SIG-M5 (cell line): ENCODE measurements around the gene LMO1.

ENCODE experiments used
- DNase-seq: peaks from one replicate; lab custom pipeline; 2025; lab: John Stamatoyannopoulos, UW

LMO1 gene

DNA sequence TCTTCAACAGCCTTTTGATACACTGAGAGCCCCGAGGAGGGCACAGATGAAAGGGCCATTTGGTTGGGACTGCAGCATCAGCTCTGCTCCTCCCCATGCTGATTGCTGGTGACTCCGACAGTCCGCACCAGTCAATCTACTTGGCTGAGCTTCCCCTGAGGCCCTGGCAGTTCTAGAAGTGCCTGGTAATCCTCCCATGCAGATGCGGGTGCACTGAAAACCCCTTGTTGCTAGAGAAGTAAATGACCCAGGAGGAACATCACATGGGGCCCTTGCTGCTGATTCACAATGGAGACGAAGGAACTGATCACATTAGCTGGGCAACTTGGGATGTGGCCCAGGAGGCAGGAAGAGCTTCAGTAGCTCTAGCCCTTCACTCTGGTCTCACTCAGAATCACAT lies 59.7 kb downstream of the LMO1 start:
- DNase-seq, result no peak

DNA sequence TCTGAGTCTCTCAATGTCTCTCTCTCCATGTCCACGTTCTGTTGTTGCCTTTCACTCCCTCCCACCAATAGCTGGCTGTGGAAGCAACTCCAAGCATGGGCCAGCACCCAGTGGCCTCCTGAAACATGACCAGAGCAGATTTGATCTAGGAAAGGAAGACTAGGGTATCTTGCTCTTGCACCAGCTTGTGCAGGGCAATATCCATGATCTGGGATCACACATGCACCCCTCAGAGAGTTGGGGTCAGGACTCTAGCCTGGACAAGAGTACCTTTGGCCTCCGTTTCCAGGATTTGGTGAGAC lies 60.3 kb downstream of the LMO1 start:
- no peak for DNase-seq

DNA sequence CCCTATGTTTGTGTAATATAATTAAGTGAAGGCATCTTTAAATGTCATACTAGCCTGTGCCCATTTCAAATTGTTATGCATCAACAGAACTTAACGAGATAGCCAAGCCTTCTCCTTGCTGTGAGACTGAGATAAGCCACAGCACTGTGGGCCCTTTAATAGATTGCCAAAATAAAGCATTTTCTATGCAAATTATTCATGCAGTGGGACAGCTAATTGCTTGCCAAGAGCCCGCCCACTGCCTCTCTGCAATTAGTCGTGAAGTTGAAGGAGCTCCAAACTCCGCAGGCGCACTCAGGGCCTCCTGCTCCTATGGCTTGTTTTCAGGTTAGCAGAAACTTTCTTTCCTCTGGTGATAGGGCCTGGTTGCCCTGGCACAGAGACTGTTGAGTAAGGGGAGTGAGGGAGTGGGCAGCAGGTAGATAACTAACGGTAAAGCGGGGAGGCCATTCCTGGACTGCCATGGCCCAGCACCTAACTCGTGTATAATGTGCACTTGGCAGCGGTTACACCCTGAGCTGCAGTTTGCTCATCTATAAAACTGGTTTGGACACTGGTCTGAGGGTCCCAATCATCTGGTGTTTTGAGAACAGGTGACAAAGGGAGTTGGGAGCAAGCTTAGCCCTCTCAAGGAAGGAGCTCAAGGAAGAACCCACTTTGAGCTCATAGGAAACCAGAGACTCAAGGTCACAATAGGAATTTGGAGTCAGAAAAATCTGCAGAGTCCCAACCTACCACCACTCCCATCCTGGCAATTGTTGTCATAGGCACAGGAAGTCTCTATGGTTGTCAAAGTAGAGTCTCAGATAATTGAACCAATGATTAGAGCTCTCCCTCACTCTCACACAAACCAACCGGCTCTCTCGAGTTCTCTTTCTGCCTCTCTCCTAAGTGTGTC lies 60.9 kb downstream of the LMO1 start:
- DNase-seq, result no peak

DNA sequence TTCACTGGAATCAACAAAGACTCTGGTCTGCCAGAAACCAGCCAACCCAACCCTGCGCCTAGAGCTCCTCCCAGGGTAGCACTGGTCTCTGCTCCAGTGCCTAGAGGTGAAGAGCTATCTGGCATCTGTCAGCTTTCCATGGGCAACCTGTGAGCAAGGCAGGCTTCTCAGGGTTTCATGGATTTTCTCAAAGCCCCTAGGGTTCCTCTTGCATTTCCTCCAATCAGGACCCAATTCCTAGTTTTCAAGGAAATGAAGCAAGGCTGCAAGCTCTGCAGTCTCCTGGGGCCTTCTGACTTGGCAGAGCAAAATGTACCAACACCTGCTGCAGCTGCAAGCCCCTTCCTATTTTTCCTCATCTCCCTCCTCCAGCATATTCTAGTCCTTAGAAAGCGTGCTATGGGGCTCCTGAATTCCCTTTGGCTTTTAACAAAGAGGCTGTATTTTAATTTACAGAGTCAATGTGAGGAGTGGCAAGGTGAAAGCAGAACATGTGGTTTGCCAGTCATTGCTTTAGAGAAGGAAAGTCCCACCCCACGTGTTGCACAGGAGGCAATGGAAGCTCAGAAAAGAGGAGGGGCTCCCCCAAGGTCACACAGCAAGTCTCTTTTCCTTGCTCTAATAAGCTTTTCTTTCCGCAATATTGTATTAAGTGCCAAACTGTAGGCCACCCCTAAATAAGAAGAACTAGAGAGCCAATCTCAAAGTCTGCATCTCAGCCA lies 61.9 kb downstream of the LMO1 start:
- DNase-seq, result no peak

DNA sequence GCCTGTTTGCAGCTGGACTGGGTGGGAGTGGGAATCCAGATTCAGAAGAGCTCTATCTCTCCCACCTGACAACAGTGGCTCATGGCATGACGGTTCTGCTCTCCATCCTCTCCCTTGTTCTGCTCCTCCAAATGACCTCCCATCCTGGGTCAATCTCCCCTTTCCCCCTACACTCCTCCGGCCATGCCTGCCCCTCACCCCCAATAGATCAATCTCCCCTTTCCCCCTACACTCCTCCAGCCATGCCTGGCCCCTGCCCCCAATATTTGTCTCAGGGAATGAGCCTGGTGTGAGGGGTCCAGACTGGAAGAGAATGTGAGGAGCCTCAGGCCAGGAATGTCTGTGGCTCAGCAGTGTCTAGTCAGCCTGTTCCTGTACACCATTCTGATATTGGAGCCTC lies 64.0 kb downstream of the LMO1 start:
- DNase-seq, result no peak

DNA sequence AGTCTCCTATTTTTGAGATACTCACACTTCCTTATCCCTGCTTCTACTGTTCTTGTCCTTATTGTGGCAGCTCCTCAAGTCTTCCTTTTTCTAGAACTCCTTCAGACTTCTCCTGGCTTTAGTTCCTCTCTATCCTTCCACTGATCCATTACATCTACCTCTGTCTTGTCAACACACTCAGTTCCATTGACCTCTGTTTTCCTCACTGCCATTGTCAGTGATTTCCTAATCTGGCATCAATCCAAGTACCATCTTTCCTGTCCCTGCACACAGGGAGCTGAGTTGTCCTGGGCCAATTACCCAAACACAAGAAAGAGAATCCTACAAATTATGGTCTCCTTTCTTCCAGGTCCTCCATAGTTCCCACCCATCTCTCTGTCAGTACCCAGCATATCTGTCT lies 66.9 kb downstream of the LMO1 start:
- no peak for DNase-seq

DNA sequence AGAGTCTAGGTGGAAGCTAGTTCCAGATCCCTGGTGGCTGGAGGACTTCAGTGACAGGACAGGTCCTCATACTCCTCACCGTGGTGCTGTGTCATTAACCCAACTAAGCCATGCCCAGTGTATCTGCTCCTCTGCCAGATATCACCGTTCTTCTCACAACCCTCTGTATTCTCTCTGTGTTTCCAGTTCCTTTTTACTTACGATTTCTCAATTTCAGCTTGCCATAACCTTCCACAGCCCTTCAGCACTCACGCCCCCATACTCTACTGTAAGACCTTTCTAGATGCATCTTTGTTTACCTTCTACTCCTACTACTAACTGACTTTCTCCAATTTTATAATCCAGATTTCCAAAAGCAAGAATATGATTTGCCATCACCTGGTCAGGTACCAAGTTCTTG lies 68.7 kb downstream of the LMO1 start:
- no peak for DNase-seq

DNA sequence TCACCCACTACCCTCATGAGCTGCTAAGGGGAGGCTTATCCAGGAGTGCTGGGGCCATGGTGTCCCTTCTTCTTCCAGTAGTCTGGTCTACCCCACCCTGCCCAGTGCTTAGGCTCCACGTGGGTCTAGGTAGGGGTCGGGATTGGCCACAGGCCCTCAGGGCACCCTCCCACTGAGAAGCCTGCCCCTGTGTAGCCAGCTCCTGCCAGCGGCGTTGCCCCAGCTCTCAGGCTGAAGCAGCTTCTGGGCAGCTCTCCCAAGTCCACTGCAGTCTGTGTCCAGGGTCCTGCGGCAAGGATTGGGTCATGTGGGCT lies 70.8 kb downstream of the LMO1 start:
- no peak for DNase-seq

DNA sequence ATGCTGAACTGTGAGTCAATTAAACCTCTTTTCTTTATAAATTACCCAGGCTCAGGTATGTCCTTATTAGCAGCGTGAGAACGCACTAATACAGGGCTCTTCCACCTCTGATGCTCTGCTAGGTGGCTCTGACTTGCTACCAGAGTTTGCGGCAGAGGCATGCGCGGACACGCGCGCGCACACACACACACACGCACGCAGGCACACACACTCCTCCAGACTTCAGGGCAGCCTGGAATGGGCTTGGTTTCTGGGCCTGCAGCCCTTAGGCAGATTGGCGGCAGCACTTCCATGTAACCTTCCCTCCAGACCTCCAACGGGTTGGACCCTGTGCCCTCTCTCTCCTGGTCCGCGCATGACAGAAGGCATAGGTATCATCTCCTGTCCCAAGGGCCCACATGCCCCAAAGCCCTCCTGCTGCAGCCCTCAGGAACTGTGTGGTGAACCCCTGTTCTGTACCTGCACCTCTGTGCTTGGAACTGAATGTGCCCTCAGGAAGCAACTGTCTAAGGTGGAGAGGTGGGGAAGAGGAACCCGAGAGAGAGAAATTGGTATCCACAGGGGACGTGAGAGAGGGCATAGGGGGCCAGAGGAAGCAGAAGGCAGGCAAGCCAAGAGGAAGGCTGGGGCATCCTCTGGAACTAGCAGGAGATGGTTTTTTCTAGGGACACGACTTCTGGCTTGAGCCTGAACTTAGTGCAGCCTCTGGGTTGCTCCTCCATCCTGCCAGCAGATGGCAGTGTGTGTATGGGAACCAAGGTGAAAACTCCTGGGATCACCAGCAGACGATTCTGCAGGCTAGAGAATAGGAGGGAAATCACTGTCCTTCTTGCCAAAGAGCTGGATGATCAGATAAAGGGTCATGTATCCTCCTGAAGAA lies 71.4 kb downstream of the LMO1 start:
- DNase-seq, result no peak

DNA sequence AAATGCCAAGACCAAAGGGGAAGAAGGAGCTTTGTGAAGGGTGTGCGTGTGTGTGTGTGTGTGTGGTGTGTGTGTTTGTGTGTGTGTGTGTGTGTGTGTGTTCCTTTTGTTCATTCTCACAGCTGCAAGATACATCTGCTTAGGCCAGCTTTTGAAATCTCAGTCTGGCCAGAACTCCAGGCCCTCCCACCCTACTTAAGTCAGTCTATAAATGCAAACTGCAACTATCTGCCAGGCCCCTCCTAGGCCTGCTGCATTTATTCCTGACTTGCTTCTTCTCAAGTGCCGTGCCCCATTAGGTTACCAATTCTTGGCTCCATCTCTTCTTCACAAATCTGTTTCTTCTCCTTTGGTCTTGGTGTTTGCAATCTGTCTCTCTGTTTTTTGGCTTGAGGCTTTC lies 73.2 kb downstream of the LMO1 start:
- DNase-seq, result no peak

DNA sequence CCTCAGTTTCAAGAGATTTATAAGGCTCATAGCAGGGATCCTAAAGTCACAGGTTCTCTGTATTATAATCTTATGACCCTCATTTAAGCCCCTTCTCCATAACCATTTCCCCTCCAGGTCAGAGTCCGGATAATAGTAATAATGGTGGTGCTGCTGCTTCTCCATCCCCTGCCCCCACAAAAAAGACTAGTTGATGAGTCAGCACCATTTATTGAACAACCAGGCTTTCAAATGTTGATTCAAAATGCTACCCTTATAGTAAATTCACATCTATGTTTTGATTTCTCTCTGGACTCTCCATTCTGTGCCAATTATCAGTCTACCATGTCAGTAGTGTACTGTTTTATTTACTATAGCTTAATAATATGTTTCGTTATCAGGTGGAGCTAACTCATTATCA lies 77.2 kb downstream of the LMO1 start:
- DNase-seq, result no peak

DNA sequence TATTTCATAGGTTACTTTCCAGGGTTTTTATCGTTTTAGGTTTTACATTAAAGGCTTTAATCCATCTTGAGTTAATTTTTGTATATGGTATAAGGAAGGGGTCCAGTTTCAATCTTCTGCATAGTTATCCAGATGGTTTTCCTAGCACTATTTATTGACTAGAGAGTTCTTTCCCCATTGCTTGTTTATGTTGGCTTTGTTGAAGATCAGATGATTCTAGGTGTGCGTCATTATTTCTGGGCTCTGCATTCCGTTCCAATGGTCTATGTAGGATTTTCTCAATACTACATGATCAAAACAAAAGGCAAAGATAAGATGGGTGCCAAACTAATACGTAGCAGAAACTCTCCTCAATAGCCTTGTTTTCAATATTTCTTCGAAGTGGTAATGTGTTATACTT lies 80.6 kb downstream of the LMO1 start:
- no peak for DNase-seq

DNA sequence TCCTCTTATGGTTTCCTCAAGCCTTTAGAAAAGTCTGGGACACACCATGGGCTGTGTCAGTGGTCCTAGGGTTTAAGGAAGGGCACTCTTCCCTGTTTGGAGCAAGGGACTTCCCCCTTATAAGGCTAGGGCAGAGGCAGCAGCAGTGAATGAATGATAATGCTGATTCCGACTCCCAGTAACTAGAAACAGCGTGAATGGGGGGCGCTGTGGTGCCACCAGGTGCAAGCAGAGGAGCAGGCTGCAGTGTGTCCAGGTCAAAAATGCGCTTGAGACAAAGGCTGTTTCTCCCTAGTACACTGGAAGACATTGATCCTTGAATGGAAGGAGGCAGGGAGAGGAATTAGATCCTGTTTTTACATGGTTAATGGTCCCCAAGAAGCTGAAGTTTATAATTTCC lies 83.2 kb downstream of the LMO1 start:
- no peak for DNase-seq

DNA sequence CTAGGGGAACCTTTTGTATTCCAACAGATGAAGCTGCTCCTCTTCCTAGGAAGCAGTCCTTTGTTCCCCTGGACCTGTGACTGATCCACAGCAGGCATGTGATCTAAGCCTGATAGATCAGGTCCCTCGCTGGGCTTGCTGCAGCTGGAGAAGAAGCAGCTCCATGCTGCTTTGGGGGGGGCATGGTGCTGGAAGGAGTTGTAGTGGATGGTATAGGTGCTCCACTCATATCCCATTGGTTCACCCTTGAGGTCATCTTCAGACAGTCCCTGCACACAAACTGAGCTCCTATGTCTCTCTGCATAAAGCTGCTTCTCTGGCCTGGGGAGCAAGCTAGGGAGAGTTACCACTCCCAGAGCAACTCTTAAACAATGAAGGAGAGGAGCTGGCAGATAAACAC lies 85.4 kb downstream of the LMO1 start:
- no peak for DNase-seq

DNA sequence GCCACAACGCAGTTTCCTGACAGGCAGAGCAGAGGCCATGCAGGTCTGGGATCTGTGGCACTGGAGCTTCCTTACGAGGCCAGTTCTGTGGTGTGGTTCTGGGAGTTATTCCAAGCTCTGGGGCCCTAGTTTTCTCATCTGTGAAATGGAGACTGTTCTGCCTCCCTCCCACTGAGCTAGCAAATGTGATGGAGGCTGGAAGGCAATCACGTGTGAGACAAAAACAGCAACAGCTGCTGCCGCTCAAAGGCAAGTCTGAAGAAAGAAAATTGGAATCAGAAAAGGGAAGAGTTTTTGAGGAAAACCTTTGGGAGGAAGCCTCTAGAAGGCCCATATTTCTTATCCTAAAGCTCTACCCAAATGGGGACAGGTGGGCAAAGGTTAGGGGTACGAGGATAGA lies 86.5 kb downstream of the LMO1 start:
- no peak for DNase-seq
